Measurements from ENCODE around the gene PTPRF.

The PTPRF gene

DNA sequence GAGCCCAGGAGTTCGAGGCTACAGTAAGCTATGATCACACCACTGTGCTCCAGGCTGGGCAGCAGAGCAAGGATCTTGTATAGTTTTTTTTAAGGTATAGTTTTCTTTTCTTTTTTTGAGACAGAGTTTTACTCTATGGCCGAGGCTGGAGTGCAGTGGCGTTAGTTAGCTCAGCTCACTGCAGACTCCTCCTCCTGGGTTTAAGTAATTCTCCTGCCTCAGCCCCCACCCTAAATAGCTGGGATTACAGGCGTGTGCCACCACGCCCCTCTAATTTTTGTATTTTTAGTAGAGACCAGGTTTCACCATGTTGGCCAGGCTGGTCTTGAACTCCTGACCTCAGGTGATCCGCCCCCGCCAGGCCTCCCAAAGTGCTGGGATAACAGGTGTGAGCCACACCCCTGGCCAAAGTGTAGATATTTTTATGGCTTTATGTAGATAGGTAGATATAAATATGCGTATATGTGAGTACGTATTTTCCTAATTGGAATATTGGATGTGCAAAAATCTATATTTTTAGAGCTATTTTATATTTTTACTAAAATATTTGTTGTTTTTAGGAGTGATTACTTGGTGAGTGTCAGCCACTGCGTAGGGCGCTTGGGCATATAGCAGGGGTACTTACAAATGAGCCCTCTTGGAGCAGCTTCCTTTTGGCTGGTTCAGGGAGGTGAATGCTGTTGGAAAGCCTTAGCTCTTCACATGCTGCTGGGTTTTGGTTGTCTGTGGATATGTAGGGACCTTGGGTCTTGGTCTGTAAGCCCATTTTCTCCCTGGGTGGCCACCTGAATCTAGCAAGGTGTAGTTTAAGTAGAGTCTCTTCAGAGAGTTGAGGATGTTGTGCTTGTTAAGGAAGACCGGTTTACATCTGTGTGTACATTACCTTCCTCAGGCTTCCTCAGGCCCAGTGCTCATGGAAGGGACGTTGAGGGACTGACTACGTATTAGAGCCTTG, 128.8 kb downstream of the PTPRF start:
- Histone ChIP-seq H4K8ac (ENCODE audit: low read depth, low read length) (no peak overlapping the region), H2AFZ (ENCODE audit: insufficient read depth, low read length, poor library complexity) (no peak overlapping the region), H3K36me3 (ENCODE audit: control insufficient read depth in 1 of 2, insufficient read depth in 2 of 2, low read length in 2 of 2) (peaks cover 55 to 82% of the 10 kb centered on the region in 2 experiments), H3K9me3 (ENCODE audit: insufficient read depth, low read depth, low read length) (no peaks in the 10 kb centered on the region), H4K12ac (ENCODE audit: low read depth, low read length) (no peak overlapping the region), H3K9ac (ENCODE audit: low read length) (no peak overlapping the region), H3K79me2 (ENCODE audit: control insufficient read depth, insufficient read depth, low read length, poor library complexity) (no peaks in the 10 kb centered on the region), H3K4me3 (ENCODE audit: low read depth, low read length) (no peak overlapping the region), H3K79me1 (ENCODE audit: low read length) (no peaks in the 10 kb centered on the region), H3K14ac (ENCODE audit: low read length) (no peak overlapping the region), H2AK5ac (ENCODE audit: low read length) (no peak overlapping the region), H3K4ac (ENCODE audit: low read depth, low read length) (no peak overlapping the region), H3K27me3 (ENCODE audit: insufficient read depth, low read length) (no peaks in the 10 kb centered on the region), H2BK120ac (ENCODE audit: insufficient read depth, low read length, poor library complexity) (no peak overlapping the region), H3K4me2 (ENCODE audit: low read length) (no peak overlapping the region), H4K91ac (ENCODE audit: low read depth, low read length) (no peak overlapping the region), H3K27ac (ENCODE audit: low read depth, low read length) (no peak overlapping the region), H3K4me1 (ENCODE audit: control insufficient read depth in 1 of 2, insufficient read depth in 2 of 2, low read length in 2 of 2) (no peaks in the 10 kb centered on the region), H2BK5ac (ENCODE audit: low read depth, low read length, poor library complexity) (no peak overlapping the region), H2BK12ac (ENCODE audit: low read length) (no peak overlapping the region), H3K18ac (ENCODE audit: low read length) (no peak overlapping the region), H3K23ac (ENCODE audit: low read length) (no peak overlapping the region)
- DNase-seq: no peak
- 100% methylated on average over 2 of the region's 14 CpGs for WGBS (ENCODE audit: extremely low coverage, insufficient coverage, insufficient read length)

DNA sequence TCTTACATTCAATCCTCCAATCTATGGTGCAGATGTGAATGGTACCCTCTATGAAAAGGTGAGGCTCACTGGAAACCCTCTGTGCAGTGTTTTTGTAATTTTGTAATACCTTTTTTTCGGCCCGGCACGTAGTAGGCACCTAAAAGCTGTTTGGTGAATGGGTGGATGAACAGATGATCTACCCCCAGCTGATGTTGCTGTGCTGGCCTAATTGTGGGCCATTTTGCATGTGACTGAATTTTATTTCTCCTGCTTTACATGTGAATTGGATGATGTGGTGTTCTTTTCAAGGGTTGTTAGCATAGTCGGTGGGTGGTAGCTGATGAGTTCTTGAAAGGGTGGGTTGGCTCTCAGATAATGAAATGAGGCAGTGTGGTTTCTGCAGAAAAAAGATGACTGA, 129.7 kb downstream of the PTPRF start:
- Histone ChIP-seq H3K4me3 (ENCODE audit: low read depth, low read length) (no peak overlapping the region), H3K79me2 (ENCODE audit: control insufficient read depth, insufficient read depth, low read length, poor library complexity) (no peaks in the 10 kb centered on the region), H4K91ac (ENCODE audit: low read depth, low read length) (no peak overlapping the region), H3K4ac (ENCODE audit: low read depth, low read length) (no peak overlapping the region), H3K23ac (ENCODE audit: low read length) (no peak overlapping the region), H2AFZ (ENCODE audit: insufficient read depth, low read length, poor library complexity) (no peak overlapping the region), H2BK120ac (ENCODE audit: insufficient read depth, low read length, poor library complexity) (no peak overlapping the region), H3K14ac (ENCODE audit: low read length) (no peak overlapping the region), H3K4me1 (ENCODE audit: control insufficient read depth in 1 of 2, insufficient read depth in 2 of 2, low read length in 2 of 2) (no peaks in the 10 kb centered on the region), H3K4me2 (ENCODE audit: low read length) (no peak overlapping the region), H3K9me3 (ENCODE audit: insufficient read depth, low read depth, low read length) (no peaks in the 10 kb centered on the region), H2BK5ac (ENCODE audit: low read depth, low read length, poor library complexity) (no peak overlapping the region), H3K27me3 (ENCODE audit: insufficient read depth, low read length) (no peaks in the 10 kb centered on the region), H3K36me3 (ENCODE audit: control insufficient read depth in 1 of 2, insufficient read depth in 2 of 2, low read length in 2 of 2) (peaks cover 52 to 80% of the 10 kb centered on the region in 2 experiments), H3K9ac (ENCODE audit: low read length) (no peak overlapping the region), H4K12ac (ENCODE audit: low read depth, low read length) (no peak overlapping the region), H2AK5ac (ENCODE audit: low read length) (no peak overlapping the region), H2BK12ac (ENCODE audit: low read length) (no peak overlapping the region), H4K8ac (ENCODE audit: low read depth, low read length) (no peak overlapping the region), H3K79me1 (ENCODE audit: low read length) (no peaks in the 10 kb centered on the region), H3K18ac (ENCODE audit: low read length) (no peak overlapping the region), H3K27ac (ENCODE audit: low read depth, low read length) (no peak overlapping the region)
- no peak for DNase-seq
- no CpG with 5 or more reads among the region's 4 CpGs for WGBS (ENCODE audit: extremely low coverage, insufficient coverage, insufficient read length)

DNA sequence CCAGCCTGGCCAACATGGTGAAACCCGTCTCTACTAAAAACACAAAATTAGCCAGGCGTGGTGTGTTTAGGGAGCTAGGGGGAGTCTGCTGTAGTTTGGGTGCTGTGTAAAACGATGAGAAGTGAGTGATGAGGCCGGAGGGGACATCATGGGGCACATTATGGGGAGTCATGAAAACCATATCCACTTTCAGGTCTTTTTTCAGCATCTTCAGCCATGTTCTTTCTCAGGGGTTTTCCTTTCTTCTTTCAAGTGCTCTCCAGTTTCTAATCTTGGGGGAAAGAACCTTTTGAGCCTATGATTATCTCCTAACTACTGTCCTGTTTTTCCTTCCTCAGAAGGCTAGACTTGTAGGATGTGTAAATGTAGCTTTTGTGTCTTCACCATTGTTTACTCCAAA, 133.7 kb downstream of the PTPRF start:
- H3K79me2 ChIP-seq (ENCODE audit: control insufficient read depth, insufficient read depth, low read length, poor library complexity): no peaks in the 10 kb centered on the region
- no peak overlapping the region for H3K4me2 ChIP-seq (ENCODE audit: low read length)
- H4K91ac ChIP-seq (ENCODE audit: low read depth, low read length): no peak overlapping the region
- H3K4me3 ChIP-seq (ENCODE audit: low read depth, low read length): no peak overlapping the region
- no peak overlapping the region for H3K27ac ChIP-seq (ENCODE audit: low read depth, low read length)
- H3K36me3 ChIP-seq (ENCODE audit: control insufficient read depth in 1 of 2, insufficient read depth in 2 of 2, low read length in 2 of 2): peaks cover 52 to 80% of the 10 kb centered on the region in 2 experiments
- no peak for DNase-seq
- H3K23ac ChIP-seq (ENCODE audit: low read length): no peak overlapping the region
- H3K79me1 ChIP-seq (ENCODE audit: low read length): no peaks in the 10 kb centered on the region
- H2BK120ac ChIP-seq (ENCODE audit: insufficient read depth, low read length, poor library complexity): no peak overlapping the region
- WGBS (ENCODE audit: extremely low coverage, insufficient coverage, insufficient read length): no CpG with 5 or more reads among the region's 4 CpGs
- no peak overlapping the region for H2BK5ac ChIP-seq (ENCODE audit: low read depth, low read length, poor library complexity)
- H3K4me1 ChIP-seq (ENCODE audit: control insufficient read depth in 1 of 2, insufficient read depth in 2 of 2, low read length in 2 of 2): no peaks in the 10 kb centered on the region
- no peak overlapping the region for H4K8ac ChIP-seq (ENCODE audit: low read depth, low read length)
- H2BK12ac ChIP-seq (ENCODE audit: low read length): no peak overlapping the region
- H3K14ac ChIP-seq (ENCODE audit: low read length): no peak overlapping the region
- no peak overlapping the region for H3K4ac ChIP-seq (ENCODE audit: low read depth, low read length)
- no peaks in the 10 kb centered on the region for H3K9me3 ChIP-seq (ENCODE audit: insufficient read depth, low read depth, low read length)
- no peak overlapping the region for H3K9ac ChIP-seq (ENCODE audit: low read length)
- H2AFZ ChIP-seq (ENCODE audit: insufficient read depth, low read length, poor library complexity): no peak overlapping the region
- H3K18ac ChIP-seq (ENCODE audit: low read length): no peak overlapping the region
- H3K27me3 ChIP-seq (ENCODE audit: insufficient read depth, low read length): no peaks in the 10 kb centered on the region
- H4K12ac ChIP-seq (ENCODE audit: low read depth, low read length): no peak overlapping the region
- no peak overlapping the region for H2AK5ac ChIP-seq (ENCODE audit: low read length)

DNA sequence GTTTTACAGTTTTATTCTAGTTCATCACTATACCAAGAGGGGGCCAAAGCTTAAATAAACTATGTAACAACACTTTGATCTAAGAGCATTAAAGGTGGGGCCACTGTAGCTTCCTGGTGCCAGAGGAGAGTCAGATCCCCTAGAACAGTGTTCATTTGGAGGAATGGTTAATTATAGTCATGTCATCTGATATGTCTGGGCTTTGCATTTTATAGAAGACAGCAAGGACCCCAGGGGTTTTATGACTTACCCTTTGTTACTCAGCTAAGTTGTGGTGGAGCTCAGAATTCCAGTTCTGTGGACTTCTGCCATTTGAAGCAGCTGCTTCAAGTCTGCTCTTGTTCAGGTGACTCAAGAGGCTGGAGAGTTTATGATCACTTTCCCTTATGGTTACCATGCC, 135.9 kb downstream of the PTPRF start:
- no peaks in the 10 kb centered on the region for H3K9me3 ChIP-seq (ENCODE audit: insufficient read depth, low read depth, low read length)

More for the DNA sequence above, 135.9 kb downstream of the PTPRF start:
- Histone ChIP-seq H3K27me3 (ENCODE audit: insufficient read depth, low read length) (no peaks in the 10 kb centered on the region), H3K23ac (ENCODE audit: low read length) (no peak overlapping the region), H3K79me1 (ENCODE audit: low read length) (no peaks in the 10 kb centered on the region), H4K12ac (ENCODE audit: low read depth, low read length) (no peak overlapping the region), H3K4me1 (ENCODE audit: control insufficient read depth in 1 of 2, insufficient read depth in 2 of 2, low read length in 2 of 2) (no peaks in the 10 kb centered on the region), H2BK12ac (ENCODE audit: low read length) (no peak overlapping the region), H3K36me3 (ENCODE audit: control insufficient read depth in 1 of 2, insufficient read depth in 2 of 2, low read length in 2 of 2) (peaks cover 65 to 83% of the 10 kb centered on the region in 2 experiments), H2BK120ac (ENCODE audit: insufficient read depth, low read length, poor library complexity) (no peak overlapping the region), H3K14ac (ENCODE audit: low read length) (no peak overlapping the region), H4K91ac (ENCODE audit: low read depth, low read length) (no peak overlapping the region), H3K4me2 (ENCODE audit: low read length) (no peak overlapping the region), H4K8ac (ENCODE audit: low read depth, low read length) (no peak overlapping the region), H2AK5ac (ENCODE audit: low read length) (no peak overlapping the region), H3K9ac (ENCODE audit: low read length) (no peak overlapping the region), H3K18ac (ENCODE audit: low read length) (no peak overlapping the region), H3K4ac (ENCODE audit: low read depth, low read length) (no peak overlapping the region), H3K27ac (ENCODE audit: low read depth, low read length) (no peak overlapping the region), H2AFZ (ENCODE audit: insufficient read depth, low read length, poor library complexity) (no peak overlapping the region), H2BK5ac (ENCODE audit: low read depth, low read length, poor library complexity) (no peak overlapping the region), H3K4me3 (ENCODE audit: low read depth, low read length) (no peak overlapping the region), H3K79me2 (ENCODE audit: control insufficient read depth, insufficient read depth, low read length, poor library complexity) (no peaks in the 10 kb centered on the region)
- no peak for DNase-seq

Measured in trophoblast cell (in vitro differentiated cells and primary cell).